Activated CD8-positive, alpha-beta memory T cell treated with anti-CD3 and anti-CD28 coated beads, Interleukin-2, amount 10 ng/mL, durations not matched to agents 7 days and 5 days (primary cell): ENCODE data around the gene SBF2. TPM values are rescaled to one million over a fixed set of nuclear protein-coding genes. Genes with fewer than 3 reads are reported as not detected.
"Not testable (repeated sequence)": the region's sequence is repeated elsewhere in the genome, so short reads cannot be mapped to it uniquely, and the experiment has no call there.

Source experiments
- ATAC-seq: fragments of 150-1000 bp; cut with Tn5 transposase; one replicate; pipeline ENCODE4 v1.10.0; 2021; ENCODE audit warnings: moderate library complexity
- CTCF ChIA-PET: fragments of 350-600 bp; sonication (Branson Sonifier 250); formaldehyde crosslinking; loops from one replicate; lab custom pipeline; 2021; ENCODE audit warnings: antibody characterized with exemption; lab: Charles Lee
- DNase-seq: peaks from one replicate; pipeline ENCODE4 v3.0.0-alpha.2; 2020
- H3K27ac Mint-ChIP-seq: one replicate; pipeline ENCODE4 v1.8.0; 2021; ENCODE audit warnings: mild to moderate bottlenecking, mixed read lengths
- H3K27me3 Mint-ChIP-seq: one replicate; pipeline ENCODE4 v1.8.0; 2021; ENCODE audit warnings: mixed read lengths
- H3K36me3 Mint-ChIP-seq: one replicate; pipeline ENCODE4 v1.8.0; 2021; ENCODE audit warnings: mild to moderate bottlenecking, mixed read lengths
- H3K4me1 Mint-ChIP-seq: one replicate; pipeline ENCODE4 v1.8.0; 2021; ENCODE audit warnings: mixed read lengths
- H3K4me3 Mint-ChIP-seq: one replicate; pipeline ENCODE4 v1.8.0; 2021; ENCODE audit warnings: mild to moderate bottlenecking, moderate library complexity, mixed read lengths
- H3K9me3 Mint-ChIP-seq: one replicate; pipeline ENCODE4 v1.8.0; 2022; ENCODE audit warnings: low read depth, mixed read lengths
- total RNA-seq, 2 experiments: library from RNA; stranded (reverse); gene quantifications; one replicate each; pipeline ENCODE4 v1.2.3, GENCODE V29; 2021

SBF2 gene
- total RNA-seq, 2 experiments from 2014 or later = 4.6 to 8.3 TPM

DNA sequence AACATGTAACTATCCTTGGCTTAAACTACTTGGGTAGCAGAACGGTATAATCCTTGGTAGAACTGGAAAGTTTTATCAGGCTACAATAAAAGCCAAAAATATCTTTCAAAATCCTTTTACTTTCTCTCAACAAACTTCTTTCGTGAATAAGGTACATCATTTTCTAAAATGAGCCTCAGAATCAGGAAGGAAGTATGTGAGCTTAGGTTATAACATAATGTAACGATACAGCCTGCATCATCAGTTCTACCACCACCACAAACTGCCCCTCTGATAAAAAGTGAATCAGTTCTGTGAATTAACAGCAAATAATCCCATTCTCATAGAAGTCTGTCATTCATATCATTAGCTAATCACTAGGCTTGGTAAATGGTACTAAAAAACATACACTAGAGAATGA, 244.3 kb downstream of the SBF2 start:
- H3K4me3 Mint-ChIP-seq = no peak overlapping the region
- peaks cover 1% of the 10 kb centered on the region for H3K36me3 Mint-ChIP-seq

DNA sequence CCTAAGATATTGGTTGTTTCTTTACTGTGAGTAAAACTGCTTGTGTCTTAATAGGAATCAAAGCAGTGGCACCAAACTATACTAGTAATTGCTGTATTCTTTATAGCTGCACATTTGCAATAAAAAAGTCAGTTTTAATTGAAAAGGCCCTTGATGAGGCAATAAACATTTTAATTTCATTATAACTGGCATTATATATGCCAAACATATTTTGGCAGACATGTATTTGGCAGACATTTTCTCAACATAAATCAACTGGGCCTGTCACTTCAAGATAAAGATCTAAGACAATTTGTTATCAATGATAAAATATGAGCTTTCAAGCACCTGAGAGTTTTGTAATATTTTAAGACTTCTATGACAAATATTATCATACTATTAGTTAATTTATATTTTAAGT, 245.7 kb downstream of the SBF2 start:
- CTCF ChIA-PET = interaction anchor here (1.0 kb wide), 1 partner anchor 136 kb away, joined by 3 read pairs; no protein-coding TSS in a partner anchor
- H3K27me3 Mint-ChIP-seq = no peaks in the 10 kb centered on the region
- H3K27ac Mint-ChIP-seq = no peak overlapping the region
- DNase-seq = no peak
- H3K36me3 Mint-ChIP-seq = peaks cover 9% of the 10 kb centered on the region
- peaks cover 4% of the 10 kb centered on the region for H3K9me3 Mint-ChIP-seq
- no peaks in the 10 kb centered on the region for H3K4me1 Mint-ChIP-seq
- H3K4me3 Mint-ChIP-seq = no peak overlapping the region
- no peak for ATAC-seq

More for the DNA sequence above, 244.3 kb downstream of the SBF2 start:
- no peaks in the 10 kb centered on the region for H3K27me3 Mint-ChIP-seq
- CTCF ChIA-PET = no interaction called here
- H3K9me3 Mint-ChIP-seq = peaks cover 3% of the 10 kb centered on the region
- ATAC-seq (no peak), DNase-seq (no peak)
- H3K4me1 Mint-ChIP-seq = no peaks in the 10 kb centered on the region
- no peak overlapping the region for H3K27ac Mint-ChIP-seq

DNA sequence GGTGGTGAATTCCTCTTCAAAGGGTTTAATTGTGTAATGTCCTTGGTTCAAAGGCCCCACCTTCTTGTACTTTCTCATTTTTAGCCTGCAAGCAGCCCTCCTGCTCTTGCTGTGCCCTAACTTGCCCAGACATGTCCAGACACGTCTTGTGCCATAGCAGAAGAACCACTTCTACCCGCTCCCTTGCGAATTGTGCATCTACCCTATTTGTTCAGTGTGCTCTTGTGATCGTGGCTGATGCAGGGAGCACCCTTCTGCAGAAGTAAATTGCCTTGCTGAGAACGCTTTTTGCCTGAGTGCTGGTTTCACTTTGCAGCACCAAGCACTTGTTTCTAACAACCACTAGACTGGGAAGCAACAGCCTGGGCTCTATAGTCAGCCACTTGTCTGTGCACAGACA, 249.4 kb downstream of the SBF2 start:
- no peak for DNase-seq
- no peak for ATAC-seq
- CTCF ChIA-PET = no interaction called here
- Mint-ChIP-seq H3K9me3 (peaks cover 4% of the 10 kb centered on the region), H3K36me3 (peaks cover 22% of the 10 kb centered on the region), H3K27ac (no peak overlapping the region), H3K27me3 (no peaks in the 10 kb centered on the region), H3K4me3 (no peak overlapping the region), H3K4me1 (peaks cover 4% of the 10 kb centered on the region)

DNA sequence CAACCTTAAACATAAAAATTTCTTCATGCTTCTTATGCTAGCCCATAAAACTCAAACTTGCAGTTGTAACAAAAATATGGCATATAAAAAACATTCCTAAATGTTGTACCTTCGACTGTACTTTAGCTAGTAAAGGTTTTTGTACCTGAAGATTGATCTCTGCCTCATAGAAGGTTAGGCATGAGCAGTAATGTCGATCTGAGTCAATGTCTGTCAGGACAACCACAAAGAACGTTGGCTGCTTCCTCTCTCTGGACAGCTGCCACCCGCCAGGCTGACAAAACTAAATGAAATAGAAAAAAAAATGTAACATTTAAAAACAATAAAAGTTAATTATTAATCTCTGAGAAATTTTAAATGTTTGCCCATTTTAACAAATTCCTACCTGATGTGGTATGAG, 251.3 kb downstream of the SBF2 start:
- Mint-ChIP-seq H3K27me3 (no peaks in the 10 kb centered on the region), H3K4me3 (no peak overlapping the region), H3K4me1 (peaks cover 4% of the 10 kb centered on the region), H3K27ac (no peak overlapping the region), H3K36me3 (peaks cover 22% of the 10 kb centered on the region), H3K9me3 (peaks cover 4% of the 10 kb centered on the region)
- ATAC-seq (no peak), DNase-seq (no peak)
- CTCF ChIA-PET = no interaction called here

DNA sequence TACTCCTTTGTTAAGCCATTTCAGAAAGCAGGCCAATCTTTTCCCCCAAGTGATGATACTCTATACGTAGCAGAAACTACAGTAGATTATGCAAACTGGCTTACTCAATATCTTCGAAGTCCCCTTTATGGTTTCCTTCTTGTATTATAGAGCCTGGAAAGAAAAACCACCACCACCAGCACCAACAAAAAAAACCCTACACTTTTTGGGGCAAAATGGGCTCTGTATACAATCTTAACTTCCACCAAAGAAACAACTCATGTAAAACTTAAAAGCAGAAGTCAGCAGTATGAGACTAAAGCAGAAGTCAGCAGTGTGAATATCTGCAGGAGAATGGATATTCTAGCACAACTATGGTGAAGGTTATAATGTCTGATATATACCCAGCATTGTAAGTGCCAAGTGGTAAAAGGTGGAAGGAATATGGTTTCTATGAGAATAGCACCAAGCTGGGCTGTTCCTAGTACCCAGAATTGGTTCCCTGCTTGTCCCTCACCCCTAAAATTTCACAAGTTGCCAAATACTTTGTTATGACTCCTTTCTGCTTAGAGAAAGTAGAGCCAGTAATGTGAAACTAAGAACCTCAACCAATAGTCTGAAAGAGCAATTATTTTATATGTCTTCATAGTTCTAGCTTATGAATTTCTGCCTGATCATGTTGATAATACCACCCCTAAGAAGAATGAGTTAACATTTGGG, 252.1 kb downstream of the SBF2 start:
- Mint-ChIP-seq H3K4me1 (peaks cover 4% of the 10 kb centered on the region), H3K4me3 (no peak overlapping the region), H3K27ac (no peak overlapping the region), H3K36me3 (peaks cover 22% of the 10 kb centered on the region), H3K27me3 (no peaks in the 10 kb centered on the region), H3K9me3 (peaks cover 4% of the 10 kb centered on the region)
- ATAC-seq = no peak
- DNase-seq = no peak
- CTCF ChIA-PET = no interaction called here

DNA sequence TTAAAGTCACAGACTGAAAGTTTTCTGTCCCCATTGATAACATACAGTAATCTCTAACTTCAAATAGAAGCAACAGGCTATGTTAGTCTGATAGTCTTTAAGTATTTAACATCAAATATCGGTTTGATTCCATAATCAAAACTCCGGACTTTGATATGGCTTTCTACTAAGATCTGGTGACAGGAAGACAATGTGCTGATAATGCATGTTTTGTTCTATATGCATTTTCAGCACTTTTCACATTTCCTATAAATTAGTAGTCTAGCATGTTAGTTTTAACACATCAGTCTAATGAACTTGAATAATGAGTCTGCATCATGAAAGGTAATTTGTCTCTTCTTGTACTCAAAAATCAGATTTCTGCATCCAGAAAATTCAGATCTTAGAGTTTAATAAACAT, 252.7 kb downstream of the SBF2 start:
- H3K4me3 Mint-ChIP-seq = no peak overlapping the region
- H3K27me3 Mint-ChIP-seq = no peaks in the 10 kb centered on the region
- no peak for DNase-seq
- CTCF ChIA-PET = no interaction called here
- no peak for ATAC-seq
- H3K27ac Mint-ChIP-seq = no peak overlapping the region
- H3K9me3 Mint-ChIP-seq = peaks cover 4% of the 10 kb centered on the region
- peaks cover 22% of the 10 kb centered on the region for H3K36me3 Mint-ChIP-seq
- peaks cover 4% of the 10 kb centered on the region for H3K4me1 Mint-ChIP-seq

DNA sequence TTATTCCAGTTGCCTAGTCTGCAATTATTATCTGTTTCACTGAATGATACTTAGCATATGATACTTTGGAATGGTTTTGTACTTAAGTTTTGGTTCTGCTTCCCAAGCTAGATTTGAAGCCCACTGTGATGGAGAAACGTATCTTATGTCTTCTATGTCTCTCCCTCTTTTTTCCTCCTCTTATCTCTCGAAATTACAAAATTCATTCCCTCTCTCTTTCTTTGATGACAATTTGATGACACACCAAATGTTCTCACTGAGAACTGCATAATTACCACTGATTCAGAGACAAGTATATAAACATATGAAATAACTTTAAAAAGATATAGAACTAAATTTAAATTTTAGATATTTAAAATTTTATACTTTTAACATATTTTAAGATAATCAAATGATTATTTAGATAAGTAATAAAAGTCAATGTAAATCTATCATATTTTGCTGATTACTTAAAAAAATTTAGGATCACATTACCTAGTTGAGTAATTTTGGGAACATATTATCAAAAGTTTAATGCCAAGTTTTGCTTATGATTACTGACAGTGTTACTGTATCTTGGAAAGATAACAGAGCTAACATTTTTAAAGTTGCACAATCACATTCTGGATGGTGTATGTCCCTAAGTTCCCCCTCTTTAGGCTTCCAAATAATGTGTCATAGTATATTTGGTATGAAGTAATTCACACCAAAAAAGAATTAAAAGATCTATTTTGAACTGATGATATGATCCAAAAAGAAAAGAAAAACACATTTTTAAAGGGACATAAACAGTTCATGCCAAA, 255.3 kb downstream of the SBF2 start:
- no peaks in the 10 kb centered on the region for H3K9me3 Mint-ChIP-seq
- no peak overlapping the region for H3K27ac Mint-ChIP-seq
- ATAC-seq (no peak), DNase-seq (no peak)
- H3K27me3 Mint-ChIP-seq = no peaks in the 10 kb centered on the region
- CTCF ChIA-PET = no interaction called here
- peaks cover 17% of the 10 kb centered on the region for H3K36me3 Mint-ChIP-seq
- H3K4me1 Mint-ChIP-seq = peaks cover 4% of the 10 kb centered on the region
- H3K4me3 Mint-ChIP-seq = no peak overlapping the region

DNA sequence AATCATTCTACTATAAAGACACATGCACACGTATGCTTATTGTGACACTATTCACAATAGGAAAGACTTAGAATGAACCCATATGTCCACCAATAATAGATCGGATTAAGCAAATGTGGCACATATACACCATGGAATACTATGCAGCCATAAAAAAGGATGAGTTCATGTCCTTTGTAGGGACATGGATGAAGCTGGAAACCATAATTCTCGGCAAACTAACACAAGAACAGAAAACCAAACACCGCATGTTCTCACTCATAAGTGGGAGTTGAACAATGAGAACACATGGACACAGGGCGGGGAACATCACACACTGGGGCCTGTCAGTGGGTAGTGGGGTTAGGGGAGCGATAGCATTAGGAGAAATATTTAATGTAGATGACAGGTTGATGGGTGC, 258.1 kb downstream of the SBF2 start:
- H3K27me3 Mint-ChIP-seq, H3K4me1 Mint-ChIP-seq, H3K4me3 Mint-ChIP-seq, ATAC-seq, H3K9me3 Mint-ChIP-seq, CTCF ChIA-PET, H3K27ac Mint-ChIP-seq, H3K36me3 Mint-ChIP-seq, DNase-seq: not testable (repeated sequence)

DNA sequence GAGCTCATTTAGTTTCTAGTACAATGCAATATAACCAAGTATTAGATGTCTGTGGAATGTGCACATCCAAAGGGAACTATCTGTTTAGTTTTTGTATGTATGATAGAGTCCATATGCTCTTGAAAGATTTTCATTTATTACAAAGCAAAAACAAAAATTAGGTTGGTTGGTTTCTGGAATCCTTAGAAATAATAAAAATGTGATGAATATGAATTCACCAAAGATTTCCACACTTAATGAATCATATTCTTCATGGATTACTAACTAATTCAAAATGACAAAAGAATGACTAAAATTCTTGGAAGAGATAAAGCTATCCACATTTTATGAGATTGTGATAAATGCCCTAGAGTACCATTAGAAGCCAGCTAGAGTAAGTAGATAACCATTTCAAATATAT, 261.1 kb downstream of the SBF2 start:
- CTCF ChIA-PET = no interaction called here
- Mint-ChIP-seq H3K27me3 (no peaks in the 10 kb centered on the region), H3K4me1 (no peaks in the 10 kb centered on the region), H3K4me3 (no peak overlapping the region), H3K27ac (no peak overlapping the region), H3K36me3 (peaks cover 4% of the 10 kb centered on the region), H3K9me3 (no peaks in the 10 kb centered on the region)
- DNase-seq (no peak), ATAC-seq (no peak)

DNA sequence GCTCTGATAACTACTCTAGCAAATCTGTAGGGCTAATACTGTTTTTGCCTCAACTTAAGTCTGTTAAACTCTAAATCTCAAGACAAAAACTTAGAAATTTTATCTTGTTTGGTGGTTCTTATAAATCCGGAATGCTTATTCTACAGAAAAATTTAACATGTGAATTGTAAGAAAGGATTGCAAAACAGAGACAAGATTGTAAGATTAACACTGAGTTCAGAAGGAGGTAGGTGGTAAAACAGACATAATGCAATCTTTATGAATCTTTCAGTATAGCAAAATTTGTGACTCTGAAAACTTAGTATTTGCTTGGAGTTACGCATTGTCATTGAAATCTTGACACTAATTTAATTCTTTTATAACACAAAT, 263.9 kb downstream of the SBF2 start:
- no peaks in the 10 kb centered on the region for H3K4me1 Mint-ChIP-seq
- no peak overlapping the region for H3K4me3 Mint-ChIP-seq
- CTCF ChIA-PET = no interaction called here
- H3K9me3 Mint-ChIP-seq = no peaks in the 10 kb centered on the region
- H3K36me3 Mint-ChIP-seq = peaks cover 1% of the 10 kb centered on the region
- DNase-seq = no peak
- no peak overlapping the region for H3K27ac Mint-ChIP-seq
- H3K27me3 Mint-ChIP-seq = no peaks in the 10 kb centered on the region
- no peak for ATAC-seq

DNA sequence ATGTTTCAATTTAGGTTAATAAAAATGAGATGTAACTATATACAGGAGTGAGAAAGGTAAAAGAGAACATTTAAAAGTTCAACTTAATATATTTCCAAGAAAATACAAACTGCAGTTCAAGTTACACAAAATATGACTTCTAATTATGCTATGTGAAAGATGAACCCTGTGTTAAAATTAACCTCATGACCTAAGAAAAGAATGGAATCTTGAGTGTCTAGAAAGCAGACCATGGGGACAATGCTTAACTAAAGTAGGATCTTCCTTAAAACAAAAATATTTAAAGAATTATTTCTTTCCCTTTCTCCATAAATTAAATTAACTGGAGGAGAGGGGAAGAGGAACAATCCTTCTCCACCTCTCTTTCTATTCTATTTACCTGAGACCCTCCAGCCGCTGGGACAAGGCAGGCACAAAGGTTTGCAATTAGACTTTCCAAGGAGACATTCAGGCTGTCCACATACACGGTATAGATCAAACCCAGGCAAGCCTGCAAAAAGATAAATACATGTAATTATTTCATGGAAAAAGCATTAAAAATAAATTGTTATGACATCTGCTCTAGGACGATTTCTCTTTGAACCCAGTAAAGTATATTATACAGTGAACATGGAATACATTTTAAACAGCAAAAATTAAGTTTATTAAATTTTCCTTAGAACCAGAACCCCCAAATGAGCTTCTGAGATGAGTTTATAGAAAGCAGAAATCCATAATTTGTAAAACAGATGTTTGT, 264.5 kb downstream of the SBF2 start:
- H3K4me1 Mint-ChIP-seq = no peaks in the 10 kb centered on the region
- H3K36me3 Mint-ChIP-seq = peaks cover 1% of the 10 kb centered on the region
- H3K4me3 Mint-ChIP-seq = no peak overlapping the region
- H3K27ac Mint-ChIP-seq = no peak overlapping the region
- no peaks in the 10 kb centered on the region for H3K9me3 Mint-ChIP-seq
- no peak for DNase-seq
- ATAC-seq = no peak
- CTCF ChIA-PET = no interaction called here
- no peaks in the 10 kb centered on the region for H3K27me3 Mint-ChIP-seq

DNA sequence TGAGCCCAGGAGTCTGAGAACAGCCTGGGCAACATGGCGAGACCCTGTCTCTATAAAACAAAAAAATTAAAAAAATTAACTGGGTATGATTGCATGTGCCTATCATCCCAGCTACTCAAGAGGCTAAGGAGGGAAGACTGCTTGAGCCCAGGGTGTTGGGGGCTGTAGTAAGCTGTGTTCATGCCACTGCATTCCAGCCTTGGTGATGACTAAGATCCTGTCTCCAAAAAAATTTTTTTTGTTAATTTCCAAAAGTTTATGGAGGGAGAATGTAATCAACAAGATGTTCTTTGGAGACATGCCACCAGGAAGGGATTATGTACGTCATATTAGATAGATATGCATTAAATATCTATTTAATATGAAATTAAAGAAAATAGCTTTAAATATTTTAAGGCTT, 267.5 kb downstream of the SBF2 start:
- no peak for DNase-seq
- Mint-ChIP-seq H3K36me3 (peaks cover 1% of the 10 kb centered on the region), H3K4me1 (peaks cover under 1% of the 10 kb centered on the region), H3K27ac (no peak overlapping the region), H3K9me3 (no peaks in the 10 kb centered on the region), H3K4me3 (no peak overlapping the region), H3K27me3 (no peaks in the 10 kb centered on the region)
- no peak for ATAC-seq
- CTCF ChIA-PET = no interaction called here

DNA sequence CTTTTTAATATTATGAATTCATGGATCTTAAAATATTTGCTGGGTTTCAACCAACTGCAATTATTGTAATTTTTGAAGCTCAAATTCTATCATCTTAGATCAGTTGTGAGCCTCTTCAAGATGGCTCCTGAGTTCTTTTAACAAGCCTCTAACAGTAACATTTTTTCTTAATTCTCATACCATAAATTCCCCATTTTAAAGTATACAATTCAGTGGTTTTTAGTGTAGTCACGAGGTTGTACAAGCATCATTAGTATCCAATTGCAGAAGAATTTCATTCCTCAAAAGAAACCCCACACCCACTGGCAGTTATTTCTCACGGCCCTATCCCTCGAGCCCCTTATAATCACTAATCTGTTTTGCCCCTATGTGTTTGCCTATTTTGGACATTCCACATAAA, 270.8 kb downstream of the SBF2 start:
- CTCF ChIA-PET = no interaction called here
- H3K36me3 Mint-ChIP-seq = no peaks in the 10 kb centered on the region
- H3K4me1 Mint-ChIP-seq = peaks cover 3% of the 10 kb centered on the region
- H3K27ac Mint-ChIP-seq = no peak overlapping the region
- no peaks in the 10 kb centered on the region for H3K9me3 Mint-ChIP-seq
- no peak for ATAC-seq
- DNase-seq = no peak
- H3K27me3 Mint-ChIP-seq = no peaks in the 10 kb centered on the region
- no peak overlapping the region for H3K4me3 Mint-ChIP-seq

DNA sequence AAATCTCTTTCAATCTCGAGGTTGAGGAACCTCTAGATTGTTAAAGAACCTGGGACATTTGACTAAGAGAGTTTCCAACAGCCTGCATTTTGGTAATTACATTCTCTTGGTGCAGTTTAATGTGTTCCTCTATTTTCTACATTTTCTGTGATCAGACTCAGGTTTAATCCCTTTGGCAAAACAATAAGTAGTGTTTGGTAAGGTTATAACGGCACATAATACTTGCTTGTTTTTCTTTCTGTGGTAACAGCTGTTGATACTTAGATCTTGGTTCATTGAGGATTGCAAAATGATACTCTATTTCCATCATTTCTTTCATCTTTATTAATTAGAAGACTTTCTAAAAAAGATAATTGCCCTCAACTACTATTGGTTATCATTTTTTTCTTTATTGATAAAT, 271.3 kb downstream of the SBF2 start:
- H3K4me1 Mint-ChIP-seq = peaks cover 3% of the 10 kb centered on the region
- no peak overlapping the region for H3K4me3 Mint-ChIP-seq
- no peak overlapping the region for H3K27ac Mint-ChIP-seq
- no peaks in the 10 kb centered on the region for H3K36me3 Mint-ChIP-seq
- no peak for ATAC-seq
- H3K27me3 Mint-ChIP-seq = no peaks in the 10 kb centered on the region
- DNase-seq = no peak
- H3K9me3 Mint-ChIP-seq = no peaks in the 10 kb centered on the region
- CTCF ChIA-PET = no interaction called here
